Kidney epithelial cell (primary cell): ENCODE results near the gene PTPRT. TPM values are rescaled to one million over a fixed set of nuclear protein-coding genes. Genes with fewer than 3 reads are reported as not detected.

Experiments used
- DNase-seq: peaks from one replicate; pipeline ENCODE4 v3.0.0-alpha.2; 2010; ENCODE audit warnings: low read depth
- H3K27me3 ChIP-seq: 2 replicates; pipeline ENCODE4 v1.6.0; 2011; ENCODE audit warnings: low read length; ENCODE audit not compliant: control insufficient read depth, insufficient read depth
- H3K36me3 ChIP-seq: 2 replicates; pipeline ENCODE4 v1.5.1; 2011; ENCODE audit warnings: low read length; ENCODE audit not compliant: control insufficient read depth, insufficient read depth
- H3K4me3 ChIP-seq: 2 replicates; pipeline ENCODE4 v1.5.1; 2011; ENCODE audit warnings: low read depth, mild to moderate bottlenecking, control low read depth, low read length
- total RNA-seq: library from RNA; depleted of rRNA; stranded (reverse); fragments of >200 nt; gene quantifications from 2 replicates; pipeline ENCODE4 v1.2.3, GENCODE V29; 2015
- TF ChIP-seq, protein P1 (sequence below): IDR thresholded peaks from 2 replicates; pipeline ENCODE4 v1.5.1; 2011; ENCODE audit warnings: mild to moderate bottlenecking, moderate library complexity, low read length, control low read depth, inconsistent platforms; ENCODE audit not compliant: insufficient read depth, poor library complexity, severe bottlenecking

The PTPRT gene
- total RNA-seq, 1 donor from 2014 or later: 0.25 TPM

DNA sequence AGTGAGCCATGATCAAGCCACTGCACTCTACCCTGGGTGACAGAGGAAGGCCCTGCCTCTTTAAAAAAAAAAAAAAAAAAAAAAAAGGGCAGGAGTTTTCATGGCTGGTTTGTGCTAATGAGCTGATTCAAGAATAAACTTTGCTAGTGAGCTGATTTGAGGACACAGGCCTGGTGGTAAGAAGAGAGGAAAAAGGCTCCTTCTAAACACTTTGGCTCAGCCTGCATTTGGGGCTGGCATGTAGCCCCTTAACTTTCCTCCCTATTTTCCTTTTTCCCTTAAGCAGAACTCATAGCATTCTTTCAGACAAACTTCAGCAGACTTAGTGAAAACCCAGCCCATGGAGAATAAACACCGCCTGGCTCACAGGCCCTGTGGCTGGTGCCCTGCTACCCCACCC lies 432.7 kb downstream of the PTPRT start:
- TF ChIP-seq, protein P1, sequence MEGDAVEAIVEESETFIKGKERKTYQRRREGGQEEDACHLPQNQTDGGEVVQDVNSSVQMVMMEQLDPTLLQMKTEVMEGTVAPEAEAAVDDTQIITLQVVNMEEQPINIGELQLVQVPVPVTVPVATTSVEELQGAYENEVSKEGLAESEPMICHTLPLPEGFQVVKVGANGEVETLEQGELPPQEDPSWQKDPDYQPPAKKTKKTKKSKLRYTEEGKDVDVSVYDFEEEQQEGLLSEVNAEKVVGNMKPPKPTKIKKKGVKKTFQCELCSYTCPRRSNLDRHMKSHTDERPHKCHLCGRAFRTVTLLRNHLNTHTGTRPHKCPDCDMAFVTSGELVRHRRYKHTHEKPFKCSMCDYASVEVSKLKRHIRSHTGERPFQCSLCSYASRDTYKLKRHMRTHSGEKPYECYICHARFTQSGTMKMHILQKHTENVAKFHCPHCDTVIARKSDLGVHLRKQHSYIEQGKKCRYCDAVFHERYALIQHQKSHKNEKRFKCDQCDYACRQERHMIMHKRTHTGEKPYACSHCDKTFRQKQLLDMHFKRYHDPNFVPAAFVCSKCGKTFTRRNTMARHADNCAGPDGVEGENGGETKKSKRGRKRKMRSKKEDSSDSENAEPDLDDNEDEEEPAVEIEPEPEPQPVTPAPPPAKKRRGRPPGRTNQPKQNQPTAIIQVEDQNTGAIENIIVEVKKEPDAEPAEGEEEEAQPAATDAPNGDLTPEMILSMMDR: no peak
- Histone ChIP-seq H3K4me3 (no peak overlapping the region), H3K27me3 (no peaks in the 10 kb centered on the region), H3K36me3 (no peaks in the 10 kb centered on the region)
- no peak for DNase-seq

- TF ChIP-seq, protein P1: no peak
- H3K36me3 ChIP-seq: no peaks in the 10 kb centered on the region
- no peaks in the 10 kb centered on the region for H3K27me3 ChIP-seq
- no peak for DNase-seq
- H3K4me3 ChIP-seq: no peak overlapping the region
These were observed 435.0 kb downstream of the PTPRT start for GRCh38 chr20:42754706-42755105.

- no peaks in the 10 kb centered on the region for H3K27me3 ChIP-seq
- H3K4me3 ChIP-seq: no peak overlapping the region
- TF ChIP-seq, protein P1: no peak
- H3K36me3 ChIP-seq: no peaks in the 10 kb centered on the region
- DNase-seq: no peak
These were observed 437.1 kb downstream of the PTPRT start for GRCh38 chr20:42752620-42753019.

- no peak for DNase-seq
These were observed 440.1 kb downstream of the PTPRT start for GRCh38 chr20:42749556-42749955.

GRCh38 chr20:42747765-42748411 lies 441.8 kb downstream of the PTPRT start:
- TF ChIP-seq, protein P1: no peak
- Histone ChIP-seq H3K36me3 (no peaks in the 10 kb centered on the region), H3K27me3 (no peaks in the 10 kb centered on the region), H3K4me3 (no peak overlapping the region)
- no peak for DNase-seq

More at GRCh38 chr20:42749556-42749955, 440.1 kb downstream of the PTPRT start:
- Histone ChIP-seq H3K4me3 (no peak overlapping the region), H3K36me3 (no peaks in the 10 kb centered on the region), H3K27me3 (no peaks in the 10 kb centered on the region)
- TF ChIP-seq, protein P1: no peak
